MCF 10A (cell line): ENCODE data around the gene OSCP1. TPM values are rescaled to one million over a fixed set of nuclear protein-coding genes. Genes with fewer than 3 reads are reported as not detected.

Experiments
- BruUV-seq: library from RNA; stranded (reverse); fragments of 400-500 nt; replicated peaks from 2 replicates; lab custom pipeline; 2021; lab: Mats Ljungman, UMichigan
- CTCF ChIA-PET: fragments of 300-600 bp; sonication (Branson Sonifier 250); formaldehyde crosslinking; extraction: SDS; loops from one replicate; lab custom pipeline; 2021; ENCODE audit warnings: antibody characterized with exemption, inconsistent platforms; lab: Yijun Ruan, JAX
- POLR2A ChIA-PET: fragments of 300-600, 350-650 bp; sonication (Branson Sonifier 250); formaldehyde crosslinking; extraction: SDS; loops from one replicate; lab custom pipeline; 2020; ENCODE audit warnings: antibody characterized with exemption, inconsistent platforms; lab: Yijun Ruan, JAX
- DNase-seq: peaks from one replicate; pipeline ENCODE4 v3.0.0-alpha.2; 2018; ENCODE audit not compliant: unreplicated experiment
- H3K27ac Mint-ChIP-seq: one replicate; pipeline ENCODE4 v1.8.0; 2022; ENCODE audit warnings: mild to moderate bottlenecking, low read depth, mixed read lengths; ENCODE audit not compliant: unreplicated experiment
- H3K27me3 Mint-ChIP-seq: one replicate; pipeline ENCODE4 v1.8.0; 2022; ENCODE audit warnings: mixed read lengths; ENCODE audit not compliant: insufficient read depth, unreplicated experiment
- H3K36me3 Mint-ChIP-seq: one replicate; pipeline ENCODE4 v1.8.0; 2022; ENCODE audit warnings: mild to moderate bottlenecking, moderate library complexity, mixed read lengths; ENCODE audit not compliant: insufficient read depth, unreplicated experiment
- H3K4me1 Mint-ChIP-seq: one replicate; pipeline ENCODE4 v1.8.0; 2022; ENCODE audit warnings: mixed read lengths; ENCODE audit not compliant: insufficient read depth, unreplicated experiment
- H3K4me3 Mint-ChIP-seq: one replicate; pipeline ENCODE4 v1.8.0; 2022; ENCODE audit warnings: mild to moderate bottlenecking, moderate library complexity, mixed read lengths; ENCODE audit not compliant: unreplicated experiment
- H3K9me3 Mint-ChIP-seq: one replicate; pipeline ENCODE4 v1.8.0; 2022; ENCODE audit warnings: mixed read lengths; ENCODE audit not compliant: unreplicated experiment
- intact Hi-C: fragments of 100-400 bp; cut with micrococcal nuclease; formaldehyde crosslinking; loops from 2 replicates; pipeline ENCODE4 v1.14.1; 2022
- total RNA-seq: library from RNA; stranded (reverse); gene quantifications from 2 replicates; pipeline ENCODE4 v1.2.3, GENCODE V29; 2022
- TF ChIP-seq, protein P1 (sequence below): fragments of 200-600 bp; IDR thresholded peaks from one replicate; pipeline ENCODE4 v1.8.0; 2022; ENCODE audit warnings: antibody characterized with exemption, mild to moderate bottlenecking; ENCODE audit not compliant: unreplicated experiment

Gene OSCP1
- total RNA-seq, 1 experiment from 2014 or later: 7.6 TPM

DNA sequence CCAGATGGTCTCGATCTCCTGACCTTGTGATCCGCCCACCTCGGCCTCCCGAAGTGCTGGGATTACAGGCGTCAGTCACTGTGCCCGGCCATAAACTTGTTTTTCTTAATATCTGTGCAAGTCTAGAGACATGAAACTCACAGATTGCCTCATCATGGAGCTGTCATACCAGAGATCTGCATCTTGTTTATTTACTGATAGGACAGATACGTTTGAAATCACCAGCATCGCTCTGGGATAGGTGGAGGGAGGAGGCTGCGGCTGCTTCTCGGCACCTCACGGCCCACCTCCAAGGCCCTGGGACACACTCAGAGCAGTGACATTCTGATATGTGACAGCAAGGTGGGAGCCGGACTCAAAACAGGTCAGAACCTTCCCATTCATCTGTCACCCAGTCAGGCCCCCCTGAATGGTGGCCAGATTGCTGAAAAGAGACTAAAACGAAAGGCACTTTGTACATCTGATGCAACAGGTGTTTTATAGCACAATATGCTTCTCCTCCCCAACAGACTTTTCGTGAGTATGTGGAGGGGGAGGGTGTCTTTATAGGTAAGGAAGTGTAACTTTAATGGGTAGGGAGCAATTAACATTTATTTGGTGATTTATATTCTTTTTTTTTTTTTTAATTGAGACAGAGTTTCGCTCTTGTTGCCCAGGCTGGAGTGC is 34.5 kb downstream of the OSCP1 start:
- H3K9me3 Mint-ChIP-seq: no peaks in the 10 kb centered on the region
- POLR2A ChIA-PET: no interaction called here
- H3K4me3 Mint-ChIP-seq: no peak overlapping the region
- peaks cover 4% of the 10 kb centered on the region for H3K4me1 Mint-ChIP-seq
- TF ChIP-seq, protein P1, sequence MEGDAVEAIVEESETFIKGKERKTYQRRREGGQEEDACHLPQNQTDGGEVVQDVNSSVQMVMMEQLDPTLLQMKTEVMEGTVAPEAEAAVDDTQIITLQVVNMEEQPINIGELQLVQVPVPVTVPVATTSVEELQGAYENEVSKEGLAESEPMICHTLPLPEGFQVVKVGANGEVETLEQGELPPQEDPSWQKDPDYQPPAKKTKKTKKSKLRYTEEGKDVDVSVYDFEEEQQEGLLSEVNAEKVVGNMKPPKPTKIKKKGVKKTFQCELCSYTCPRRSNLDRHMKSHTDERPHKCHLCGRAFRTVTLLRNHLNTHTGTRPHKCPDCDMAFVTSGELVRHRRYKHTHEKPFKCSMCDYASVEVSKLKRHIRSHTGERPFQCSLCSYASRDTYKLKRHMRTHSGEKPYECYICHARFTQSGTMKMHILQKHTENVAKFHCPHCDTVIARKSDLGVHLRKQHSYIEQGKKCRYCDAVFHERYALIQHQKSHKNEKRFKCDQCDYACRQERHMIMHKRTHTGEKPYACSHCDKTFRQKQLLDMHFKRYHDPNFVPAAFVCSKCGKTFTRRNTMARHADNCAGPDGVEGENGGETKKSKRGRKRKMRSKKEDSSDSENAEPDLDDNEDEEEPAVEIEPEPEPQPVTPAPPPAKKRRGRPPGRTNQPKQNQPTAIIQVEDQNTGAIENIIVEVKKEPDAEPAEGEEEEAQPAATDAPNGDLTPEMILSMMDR: no peak
- CTCF ChIA-PET: interaction anchor here (1.4 to 3.0 kb wide), 2 partner anchors 28 to 73 kb away, joined by 5 to 12 read pairs; no protein-coding TSS in a partner anchor
- no TSS peak for BruUV-seq
- DNase-seq: no peak
- intact Hi-C loops: no loop called here
- H3K36me3 Mint-ChIP-seq: no peaks in the 10 kb centered on the region
- no peaks in the 10 kb centered on the region for H3K27me3 Mint-ChIP-seq
- no peak overlapping the region for H3K27ac Mint-ChIP-seq

DNA sequence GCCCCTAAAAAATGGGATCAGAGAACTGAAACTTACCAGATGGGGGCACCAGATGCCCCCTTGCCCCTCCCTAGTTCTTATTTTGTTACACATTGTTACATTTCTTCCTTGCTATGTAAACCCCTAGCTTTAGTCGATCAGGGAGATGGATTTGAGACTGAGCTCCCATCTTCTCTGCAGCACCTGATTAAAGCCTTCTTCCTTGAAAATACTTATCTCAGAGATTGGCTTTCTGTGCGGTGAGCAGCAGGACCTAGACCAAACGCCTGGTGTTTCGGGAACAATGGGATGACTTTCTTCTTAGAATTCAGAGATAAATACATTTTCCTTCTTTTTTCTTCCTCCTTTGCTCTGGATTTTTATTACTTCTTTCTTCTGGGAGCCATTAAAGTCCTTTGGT is 35.9 kb downstream of the OSCP1 start:
- no TSS peak for BruUV-seq
- Mint-ChIP-seq H3K36me3 (no peaks in the 10 kb centered on the region), H3K27me3 (no peaks in the 10 kb centered on the region), H3K9me3 (no peaks in the 10 kb centered on the region), H3K4me3 (no peak overlapping the region), H3K27ac (no peak overlapping the region), H3K4me1 (no peaks in the 10 kb centered on the region)
- TF ChIP-seq, protein P1: no peak
- POLR2A ChIA-PET: interaction anchor here (0.6 to 3.0 kb wide), 2 partner anchors 8 to 17 kb away, joined by 3 to 8 read pairs; partner anchors contain the start of gene LSM10
- intact Hi-C loops: no loop called here
- DNase-seq: no peak
- CTCF ChIA-PET: interaction anchor here (0.6 to 1.5 kb wide), 3 partner anchors 36 to 54 kb away, joined by 3 to 6 read pairs (median 3); no protein-coding TSS in a partner anchor

DNA sequence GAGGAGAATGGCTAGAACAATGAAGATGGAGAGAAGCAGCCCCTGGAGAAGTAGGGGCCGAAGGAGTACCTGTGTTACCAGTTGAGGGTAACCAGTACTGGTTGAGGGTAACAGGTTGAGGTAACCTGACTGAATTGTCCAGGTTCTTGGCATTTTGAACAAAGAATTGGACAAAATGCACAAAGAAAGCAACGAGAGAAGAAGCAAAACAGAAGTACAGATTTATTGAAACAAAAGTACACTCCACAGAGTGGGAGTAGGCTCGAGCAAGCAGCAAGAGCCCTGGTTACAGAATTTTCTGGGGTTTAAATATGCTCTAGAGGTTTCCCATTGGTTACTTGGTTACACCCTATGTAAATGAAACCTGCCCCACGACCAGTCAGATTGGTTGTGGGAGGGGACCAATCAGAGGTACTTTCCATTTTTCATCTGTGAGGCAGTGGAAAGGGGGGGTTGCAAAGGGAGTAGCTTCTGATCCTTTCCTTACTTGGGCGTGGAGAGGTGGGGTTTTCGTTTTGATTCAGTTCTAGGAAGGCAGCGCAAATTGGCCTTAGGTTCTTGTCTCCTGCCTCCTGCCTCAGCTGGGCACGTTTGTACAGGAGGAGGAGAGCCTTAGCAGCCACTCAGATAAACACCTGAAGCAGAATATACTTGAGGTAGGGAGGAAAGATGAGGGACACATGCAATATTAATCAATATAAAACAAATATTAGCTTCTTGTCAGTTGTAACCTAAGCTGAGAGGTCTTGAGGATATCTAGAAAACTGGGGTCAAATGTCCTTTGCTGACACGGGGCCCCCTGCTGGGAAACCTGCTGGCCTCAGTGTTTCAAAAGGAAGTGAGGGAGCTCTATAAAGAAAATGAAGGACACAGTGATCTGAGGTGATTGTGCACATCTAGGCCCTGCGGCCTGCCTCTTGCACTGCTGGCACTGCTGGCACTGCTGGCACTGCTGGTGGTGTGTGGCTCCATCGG is 38.3 kb downstream of the OSCP1 start:
- H3K4me3 Mint-ChIP-seq: no peak overlapping the region
- intact Hi-C loops: no loop called here
- H3K4me1 Mint-ChIP-seq: no peaks in the 10 kb centered on the region
- no peaks in the 10 kb centered on the region for H3K9me3 Mint-ChIP-seq
- peak; percentile 70 for DNase-seq
- H3K27ac Mint-ChIP-seq: no peak overlapping the region
- BruUV-seq: no TSS peak
- no peaks in the 10 kb centered on the region for H3K27me3 Mint-ChIP-seq
- TF ChIP-seq, protein P1: no peak
- ChIA-PET POLR2A (interaction anchor here (0.7 to 3.0 kb wide), 4 partner anchors 12 to 262 kb away, joined by 3 to 8 read pairs (median 4); partner anchors contain the start of genes LSM10 and TRAPPC3), CTCF (interaction anchor here (0.6 to 2.3 kb wide), 8 partner anchors 7 to 126 kb away, joined by 3 to 9 read pairs (median 4); partner anchors contain the start of gene SH3D21)
- no peaks in the 10 kb centered on the region for H3K36me3 Mint-ChIP-seq
